HCT116 (cell line): ENCODE data around the gene SLC6A19. TPM values are rescaled to one million over a fixed set of nuclear protein-coding genes. Genes with fewer than 3 reads are reported as not detected.

Experiments used
- ATAC-seq: fragments of 200-7000 bp; cut with Tn5 transposase; 2 replicates; pipeline ENCODE4 v1.9.1; 2020; ENCODE audit warnings: mild to moderate bottlenecking, moderate library complexity
- BruUV-seq: library from RNA; stranded (reverse); fragments of 400-500 nt; replicated peaks from 2 replicates; lab custom pipeline; 2021; lab: Mats Ljungman, UMichigan
- CTCF ChIA-PET: fragments of 300-600 bp; sonication (Branson Sonifier 250); formaldehyde crosslinking; loops from one replicate; lab custom pipeline; 2021; ENCODE audit warnings: antibody characterized with exemption; lab: Charles Lee
- POLR2A ChIA-PET: fragments of 300-600, 350-600 bp; sonication (Branson Sonifier 250); formaldehyde crosslinking; loops from one replicate; lab custom pipeline; 2021; ENCODE audit warnings: antibody characterized with exemption; lab: Charles Lee
- RAD21 ChIA-PET, 2 experiments: fragments of 300-600 bp; sonication (Branson Sonifier 250); formaldehyde crosslinking; loops; one replicate each; lab custom pipeline; 2023; ENCODE audit warnings: low total read pairs in 2 of 2; ENCODE audit not compliant: uncharacterized antibody in 2 of 2, unreplicated experiment in 2 of 2, low non-redundant PET in 1 of 2; lab: Charles Lee
- DNase-seq: peaks from one replicate; pipeline ENCODE4 v3.0.0-alpha.2; 2010; ENCODE audit warnings: low read depth, low spot score
- H2AFZ ChIP-seq: fragments of 200-600 bp; shearing (Covaris generic), sonication (generic); 2 replicates; pipeline ENCODE4 v1.6.1; 2017; ENCODE audit warnings: low read depth, mixed run types, mixed read lengths, antibody characterized with exemption, low read length; ENCODE audit not compliant: poor library complexity, severe bottlenecking
- H3K27ac ChIP-seq: 2 replicates; pipeline ENCODE4 v1.5.1; 2012; ENCODE audit warnings: low read depth, low read length
- H3K27me3 ChIP-seq: fragments of 200-600 bp; sonication (generic); 2 replicates; pipeline ENCODE4 v1.6.1; 2016; ENCODE audit warnings: mixed run types, low read length, mixed read lengths; ENCODE audit not compliant: insufficient read depth
- H3K36me3 ChIP-seq, 2 experiments: fragments of 200-500 bp in 1 of 2; fragments of 200-600 bp in 1 of 2; sonication (Bioruptor generic) in 1 of 2; sonication (generic) in 1 of 2; 2 replicates each; pipeline versions ENCODE4 v1.5.1 to v1.6.1; 2014 to 2016; ENCODE audit warnings: low read length in 2 of 2, inconsistent platforms in 1 of 2, mixed read lengths in 1 of 2, mixed run types in 1 of 2; ENCODE audit not compliant: insufficient read depth in 2 of 2, control insufficient read depth in 1 of 2
- H3K4me1 ChIP-seq, 2 experiments: fragments of 200-600 bp in 1 of 2; sonication (generic) in 1 of 2; 2 replicates each; pipeline versions ENCODE4 v1.5.1 to v1.6.1; 2012 to 2017; ENCODE audit warnings: low read length in 2 of 2, inconsistent platforms in 1 of 2, mild to moderate bottlenecking in 1 of 2, mixed read lengths in 1 of 2, mixed run types in 1 of 2, moderate library complexity in 1 of 2; ENCODE audit not compliant: insufficient read depth in 2 of 2, control insufficient read depth in 1 of 2
- H3K4me2 ChIP-seq: fragments of 200-600 bp; sonication (generic); 2 replicates; pipeline ENCODE4 v1.6.1; 2017; ENCODE audit warnings: mixed run types, low read length, mixed read lengths
- H3K4me3 ChIP-seq, 2 experiments: fragments of 200-600 bp in 1 of 2; sonication (generic) in 1 of 2; replicated peaks in 1 of 2; 2 replicates each; pipeline ENCODE4 v1.5.1; 2011 to 2016; ENCODE audit warnings: low read length in 2 of 2, control low read depth in 1 of 2, low read depth in 1 of 2, mild to moderate bottlenecking in 1 of 2, mixed read lengths in 1 of 2, mixed run types in 1 of 2
- H3K79me2 ChIP-seq: fragments of 200-600 bp; sonication (generic); 2 replicates; pipeline ENCODE4 v1.6.1; 2017; ENCODE audit warnings: mild to moderate bottlenecking, mixed run types, low read length, moderate library complexity, mixed read lengths; ENCODE audit not compliant: insufficient read depth
- H3K9ac ChIP-seq: fragments of 200-600 bp; sonication (generic); 2 replicates; pipeline ENCODE4 v1.6.1; 2016; ENCODE audit warnings: low read length, mixed read lengths
- H3K9me2 ChIP-seq: fragments of 200-600 bp; sonication (generic), shearing (Covaris generic); 2 replicates; pipeline ENCODE4 v1.6.1; 2017; ENCODE audit warnings: mixed run types, mild to moderate bottlenecking, moderate library complexity; ENCODE audit not compliant: insufficient read depth
- H3K9me3 ChIP-seq, 2 experiments: fragments of 200-500 bp in 1 of 2; fragments of 200-600 bp in 1 of 2; sonication (Bioruptor generic) in 1 of 2; sonication (generic) in 1 of 2; 2 replicates each; pipeline ENCODE4 v1.6.1; 2014 to 2017; ENCODE audit warnings: low read length in 2 of 2, mixed read lengths in 2 of 2, inconsistent platforms in 1 of 2, low read depth in 1 of 2, mild to moderate bottlenecking in 1 of 2, mixed run types in 1 of 2, moderate library complexity in 1 of 2; ENCODE audit not compliant: control insufficient read depth in 1 of 2, insufficient read depth in 1 of 2
- H4K20me1 ChIP-seq: fragments of 200-600 bp; sonication (generic), shearing (Covaris generic); 2 replicates; pipeline ENCODE4 v1.6.1; 2017; ENCODE audit warnings: mixed run types, mild to moderate bottlenecking, moderate library complexity; ENCODE audit not compliant: insufficient read depth
- CEBPB ChIP-seq: IDR thresholded peaks from 2 replicates; pipeline ENCODE4 v1.6.1; 2012; ENCODE audit warnings: low read depth
- CTCF ChIP-seq, 3 experiments: fragments of 200-600 bp in 1 of 3; sonication (generic) in 1 of 3; IDR thresholded peaks in 2 of 3; conservative IDR thresholded peaks in 1 of 3; 2 replicates each; pipeline ENCODE4 v1.5.1; 2012 to 2017; ENCODE audit warnings: low read depth in 2 of 3, low read length in 2 of 3, antibody characterized with exemption in 1 of 3, borderline replicate concordance in 1 of 3, control low read depth in 1 of 3, mild to moderate bottlenecking in 1 of 3, mixed read lengths in 1 of 3, mixed run types in 1 of 3, moderate library complexity in 1 of 3; ENCODE audit not compliant: insufficient read depth in 1 of 3
- EGR1 ChIP-seq: IDR thresholded peaks from 2 replicates; pipeline ENCODE4 v1.6.1; 2012; ENCODE audit warnings: low read depth
- EZH2 ChIP-seq: fragments of 200-600 bp; sonication (generic); IDR thresholded peaks from 2 replicates; pipeline ENCODE4 v1.6.1; 2017; ENCODE audit warnings: antibody characterized with exemption, mixed run types
- FOSL1 ChIP-seq: IDR thresholded peaks from 2 replicates; pipeline ENCODE4 v1.6.1; 2012; ENCODE audit warnings: low read depth
- JUND ChIP-seq: IDR thresholded peaks from 2 replicates; pipeline ENCODE4 v1.6.1; 2012
- POLR2AphosphoS5 ChIP-seq: IDR thresholded peaks from 2 replicates; pipeline ENCODE4 v1.6.1; 2011; ENCODE audit warnings: mild to moderate bottlenecking, low read depth, low read length, moderate library complexity
- ZFX ChIP-seq: fragments of 450-650 bp; IDR thresholded peaks from 2 replicates; pipeline ENCODE4 v1.6.1; 2017
- ZNF274 ChIP-seq: fragments of 200-500 bp; sonication (Bioruptor generic); IDR thresholded peaks from 2 replicates; pipeline ENCODE4 v1.6.1; 2014; ENCODE audit warnings: mild to moderate bottlenecking, low read depth, low read length, inconsistent platforms
- intact Hi-C: fragments of 100-400 bp; cut with micrococcal nuclease; formaldehyde crosslinking; loops from 2 replicates; pipeline ENCODE4 v1.10.0; 2022
- total RNA-seq: library from RNA; stranded (reverse); gene quantifications from one replicate; pipeline ENCODE4 v1.2.1, GENCODE V29; 2021; ENCODE audit not compliant: unreplicated experiment
- TF ChIP-seq, protein P1 (sequence below): IDR thresholded peaks from 2 replicates; pipeline ENCODE4 v1.6.1; 2012; ENCODE audit warnings: low read depth
- TF ChIP-seq, protein P2 (sequence below): IDR thresholded peaks from 2 replicates; pipeline ENCODE4 v1.6.1; 2011; ENCODE audit warnings: mild to moderate bottlenecking, low read length, moderate library complexity; ENCODE audit not compliant: insufficient replicate concordance; ENCODE audit errors: extremely low read depth

SLC6A19 gene
- total RNA-seq, 1 experiment from 2014 or later = not detected

- ChIA-PET RAD21 (no interaction called here), POLR2A (no interaction called here), CTCF (no interaction called here)
- no peak overlapping the region for H3K27ac ChIP-seq
- no peak overlapping the region for H3K9ac ChIP-seq
- no peaks in the 10 kb centered on the region for H4K20me1 ChIP-seq
- no peak for DNase-seq
- no peak for ATAC-seq
- no peak overlapping the region for H2AFZ ChIP-seq
- H3K4me2 ChIP-seq = no peak overlapping the region
- H3K79me2 ChIP-seq = no peaks in the 10 kb centered on the region
- intact Hi-C loops = loop anchor here (5.0 to 10.0 kb wide), 4 partner anchors 161 to 721 kb away; partner anchors contain the start of genes EXOC3 and NKD2
- H3K4me1 ChIP-seq = peaks cover 13 to 25% of the 10 kb centered on the region in 2 experiments
- H3K9me3 ChIP-seq = no peaks in the 10 kb centered on the region
- no TSS peak for BruUV-seq
- H3K27me3 ChIP-seq = no peaks in the 10 kb centered on the region
- no peak for TF ChIP-seq JUND
- no peak for TF ChIP-seq ZFX
- no peak for TF ChIP-seq ZNF274
- TF ChIP-seq, protein P1, sequence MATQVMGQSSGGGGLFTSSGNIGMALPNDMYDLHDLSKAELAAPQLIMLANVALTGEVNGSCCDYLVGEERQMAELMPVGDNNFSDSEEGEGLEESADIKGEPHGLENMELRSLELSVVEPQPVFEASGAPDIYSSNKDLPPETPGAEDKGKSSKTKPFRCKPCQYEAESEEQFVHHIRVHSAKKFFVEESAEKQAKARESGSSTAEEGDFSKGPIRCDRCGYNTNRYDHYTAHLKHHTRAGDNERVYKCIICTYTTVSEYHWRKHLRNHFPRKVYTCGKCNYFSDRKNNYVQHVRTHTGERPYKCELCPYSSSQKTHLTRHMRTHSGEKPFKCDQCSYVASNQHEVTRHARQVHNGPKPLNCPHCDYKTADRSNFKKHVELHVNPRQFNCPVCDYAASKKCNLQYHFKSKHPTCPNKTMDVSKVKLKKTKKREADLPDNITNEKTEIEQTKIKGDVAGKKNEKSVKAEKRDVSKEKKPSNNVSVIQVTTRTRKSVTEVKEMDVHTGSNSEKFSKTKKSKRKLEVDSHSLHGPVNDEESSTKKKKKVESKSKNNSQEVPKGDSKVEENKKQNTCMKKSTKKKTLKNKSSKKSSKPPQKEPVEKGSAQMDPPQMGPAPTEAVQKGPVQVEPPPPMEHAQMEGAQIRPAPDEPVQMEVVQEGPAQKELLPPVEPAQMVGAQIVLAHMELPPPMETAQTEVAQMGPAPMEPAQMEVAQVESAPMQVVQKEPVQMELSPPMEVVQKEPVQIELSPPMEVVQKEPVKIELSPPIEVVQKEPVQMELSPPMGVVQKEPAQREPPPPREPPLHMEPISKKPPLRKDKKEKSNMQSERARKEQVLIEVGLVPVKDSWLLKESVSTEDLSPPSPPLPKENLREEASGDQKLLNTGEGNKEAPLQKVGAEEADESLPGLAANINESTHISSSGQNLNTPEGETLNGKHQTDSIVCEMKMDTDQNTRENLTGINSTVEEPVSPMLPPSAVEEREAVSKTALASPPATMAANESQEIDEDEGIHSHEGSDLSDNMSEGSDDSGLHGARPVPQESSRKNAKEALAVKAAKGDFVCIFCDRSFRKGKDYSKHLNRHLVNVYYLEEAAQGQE = no peak
- TF ChIP-seq POLR2AphosphoS5 = no peak
- TF ChIP-seq CEBPB = no peak
- no peak for TF ChIP-seq FOSL1
- TF ChIP-seq EGR1 = no peak
- TF ChIP-seq, protein P2, sequence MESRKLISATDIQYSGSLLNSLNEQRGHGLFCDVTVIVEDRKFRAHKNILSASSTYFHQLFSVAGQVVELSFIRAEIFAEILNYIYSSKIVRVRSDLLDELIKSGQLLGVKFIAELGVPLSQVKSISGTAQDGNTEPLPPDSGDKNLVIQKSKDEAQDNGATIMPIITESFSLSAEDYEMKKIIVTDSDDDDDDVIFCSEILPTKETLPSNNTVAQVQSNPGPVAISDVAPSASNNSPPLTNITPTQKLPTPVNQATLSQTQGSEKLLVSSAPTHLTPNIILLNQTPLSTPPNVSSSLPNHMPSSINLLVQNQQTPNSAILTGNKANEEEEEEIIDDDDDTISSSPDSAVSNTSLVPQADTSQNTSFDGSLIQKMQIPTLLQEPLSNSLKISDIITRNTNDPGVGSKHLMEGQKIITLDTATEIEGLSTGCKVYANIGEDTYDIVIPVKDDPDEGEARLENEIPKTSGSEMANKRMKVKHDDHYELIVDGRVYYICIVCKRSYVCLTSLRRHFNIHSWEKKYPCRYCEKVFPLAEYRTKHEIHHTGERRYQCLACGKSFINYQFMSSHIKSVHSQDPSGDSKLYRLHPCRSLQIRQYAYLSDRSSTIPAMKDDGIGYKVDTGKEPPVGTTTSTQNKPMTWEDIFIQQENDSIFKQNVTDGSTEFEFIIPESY = no peak
- no peak for TF ChIP-seq EZH2
- TF ChIP-seq CTCF (IDR thresholded peaks at IDR 0.05 in 2 of 3, conservative IDR thresholded peaks at IDR 0.05 in 1 of 3; ENCODE audit: borderline replicate concordance in 1 of 3, insufficient read depth in 1 of 3, low read depth in 2 of 3, low read length in 2 of 3) = no peak
- H3K9me2 ChIP-seq = no peaks in the 10 kb centered on the region
- no peaks in the 10 kb centered on the region for H3K36me3 ChIP-seq
- H3K4me3 ChIP-seq = no peak overlapping the region
These were observed 35.5 kb upstream of the SLC6A19 start for GRCh38 chr5:1165864-1166263.
